HG03457 (cell line): ENCODE measurements around the gene GNAS.
"Not testable (repeated sequence)": the region's sequence is repeated elsewhere in the genome, so short reads cannot be mapped to it uniquely, and the experiment has no call there.

ENCODE experiments used
- ATAC-seq: cut with Tn5 transposase; IDR thresholded peaks from one replicate; pipeline ENCODE4 v1.9.1; 2021; ENCODE audit warnings: moderate number of reproducible peaks; ENCODE audit not compliant: unreplicated experiment

The GNAS gene

GRCh38 chr20:58828136-58828535 is 24.4 kb upstream of the GNAS start:
- no peak for ATAC-seq

- not testable (repeated sequence) for ATAC-seq
Observed at GRCh38 chr20:58828804-58829203, 23.7 kb upstream of the GNAS start.

- ATAC-seq: no peak
Observed at GRCh38 chr20:58829531-58829941, 23.0 kb upstream of the GNAS start.

DNA sequence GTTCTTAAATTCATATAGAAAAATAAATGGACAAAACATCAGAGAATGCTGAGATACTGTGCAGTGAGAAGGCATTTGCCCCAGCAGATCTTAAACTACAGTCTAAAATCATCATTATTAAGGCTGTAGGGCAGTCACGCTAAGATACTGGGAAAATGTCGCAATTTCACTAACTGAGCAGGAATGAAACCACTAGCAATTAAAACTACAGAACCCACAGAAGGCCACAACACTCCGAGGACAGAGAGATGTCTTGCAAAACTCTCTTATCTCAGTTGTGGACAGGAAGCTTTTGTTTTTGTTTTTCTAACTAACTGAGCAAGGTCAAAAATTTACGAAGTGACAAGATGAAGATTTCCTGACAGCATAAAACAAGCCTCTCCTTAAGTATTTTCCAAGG is 20.1 kb upstream of the GNAS start:
- ATAC-seq: no peak

GRCh38 chr20:58833921-58834320 is 18.6 kb upstream of the GNAS start:
- ATAC-seq: no peak

GRCh38 chr20:58835231-58835630 is 17.3 kb upstream of the GNAS start:
- no peak for ATAC-seq

- ATAC-seq: no peak
Observed at GRCh38 chr20:58836616-58837204, 15.8 kb upstream of the GNAS start.

DNA sequence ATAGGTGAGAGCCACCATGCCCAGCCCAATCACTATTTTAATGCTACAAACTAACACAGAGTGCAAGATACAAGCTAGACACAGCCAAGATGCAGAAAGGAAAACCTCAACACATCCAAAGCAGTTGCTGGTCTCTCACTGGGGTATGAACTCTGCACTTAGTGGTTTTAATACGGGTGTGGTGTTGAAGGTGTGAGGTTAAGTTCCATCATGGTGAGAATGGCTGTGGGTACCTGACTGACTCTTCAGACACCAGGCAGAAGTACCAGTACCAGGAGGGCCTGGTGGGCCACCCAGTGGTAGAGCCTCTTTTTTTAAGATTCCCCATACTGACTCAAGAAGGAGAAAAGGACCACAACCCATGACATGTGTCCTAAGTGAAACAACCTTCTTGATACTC is 14.8 kb upstream of the GNAS start:
- no peak for ATAC-seq

- no peak for ATAC-seq
Observed at GRCh38 chr20:58838174-58838573, 14.3 kb upstream of the GNAS start.

- ATAC-seq: no peak
Observed at GRCh38 chr20:58839474-58839874, 13.0 kb upstream of the GNAS start.

DNA sequence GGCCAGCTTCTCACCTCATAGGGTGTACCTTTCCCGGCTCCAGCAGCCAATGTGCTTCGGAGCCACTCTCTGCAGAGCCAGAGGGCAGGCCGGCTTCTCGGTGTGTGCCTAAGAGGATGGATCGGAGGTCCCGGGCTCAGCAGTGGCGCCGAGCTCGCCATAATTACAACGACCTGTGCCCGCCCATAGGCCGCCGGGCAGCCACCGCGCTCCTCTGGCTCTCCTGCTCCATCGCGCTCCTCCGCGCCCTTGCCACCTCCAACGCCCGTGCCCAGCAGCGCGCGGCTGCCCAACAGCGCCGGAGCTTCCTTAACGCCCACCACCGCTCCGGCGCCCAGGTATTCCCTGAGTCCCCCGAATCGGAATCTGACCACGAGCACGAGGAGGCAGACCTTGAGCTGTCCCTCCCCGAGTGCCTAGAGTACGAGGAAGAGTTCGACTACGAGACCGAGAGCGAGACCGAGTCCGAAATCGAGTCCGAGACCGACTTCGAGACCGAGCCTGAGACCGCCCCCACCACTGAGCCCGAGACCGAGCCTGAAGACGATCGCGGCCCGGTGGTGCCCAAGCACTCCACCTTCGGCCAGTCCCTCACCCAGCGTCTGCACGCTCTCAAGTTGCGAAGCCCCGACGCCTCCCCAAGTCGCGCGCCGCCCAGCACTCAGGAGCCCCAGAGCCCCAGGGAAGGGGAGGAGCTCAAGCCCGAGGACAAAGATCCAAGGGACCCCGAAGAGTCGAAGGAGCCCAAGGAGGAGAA is 12.3 kb upstream of the GNAS start:
- no peak for ATAC-seq

GRCh38 chr20:58840816-58841538 is 11.5 kb upstream of the GNAS start:
- ATAC-seq: no peak

- no peak for ATAC-seq
Observed at GRCh38 chr20:58841539-58842264, 10.8 kb upstream of the GNAS start.

DNA sequence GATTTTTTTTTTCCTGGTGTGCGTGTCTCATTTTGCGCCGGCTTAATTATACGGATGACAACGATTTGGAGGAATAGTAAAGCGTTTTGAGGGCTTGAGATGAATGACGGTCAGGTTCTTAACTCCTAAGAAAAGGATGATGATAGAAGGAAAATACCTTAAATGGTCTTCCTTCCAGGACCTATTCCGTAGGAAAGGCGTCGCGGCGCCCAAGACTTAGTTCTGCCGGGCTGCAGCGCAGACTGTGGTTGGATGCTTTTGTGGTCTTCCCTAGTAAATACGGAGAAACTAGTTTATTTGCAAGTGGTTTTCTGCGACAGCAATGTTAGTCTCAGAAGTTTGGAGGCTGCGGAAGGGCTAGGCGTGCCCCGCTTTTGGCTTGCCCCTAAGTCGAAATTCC is 10.2 kb upstream of the GNAS start:
- ATAC-seq: no peak

GRCh38 chr20:58843128-58843556 is 9.4 kb upstream of the GNAS start:
- no peak for ATAC-seq

DNA sequence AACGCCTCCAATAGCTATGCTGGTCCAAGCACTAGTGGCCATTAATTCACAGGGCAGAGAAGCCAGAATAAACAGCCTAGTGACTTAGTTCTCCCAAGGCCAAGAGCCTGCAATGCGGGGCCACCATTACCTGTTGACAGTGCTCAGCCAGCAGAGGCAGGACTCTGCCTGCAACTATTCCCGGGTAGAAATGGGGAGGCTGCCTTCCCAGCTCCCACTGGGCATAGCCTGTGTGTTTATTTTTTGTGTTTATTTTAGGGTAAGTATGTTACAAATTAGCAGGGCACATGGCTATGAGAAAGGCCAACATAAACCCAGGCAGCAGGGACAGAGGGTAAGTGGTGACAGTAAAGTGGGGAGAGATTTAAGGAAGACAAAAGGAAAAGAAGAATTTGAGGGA is 6.8 kb upstream of the GNAS start:
- no peak for ATAC-seq

DNA sequence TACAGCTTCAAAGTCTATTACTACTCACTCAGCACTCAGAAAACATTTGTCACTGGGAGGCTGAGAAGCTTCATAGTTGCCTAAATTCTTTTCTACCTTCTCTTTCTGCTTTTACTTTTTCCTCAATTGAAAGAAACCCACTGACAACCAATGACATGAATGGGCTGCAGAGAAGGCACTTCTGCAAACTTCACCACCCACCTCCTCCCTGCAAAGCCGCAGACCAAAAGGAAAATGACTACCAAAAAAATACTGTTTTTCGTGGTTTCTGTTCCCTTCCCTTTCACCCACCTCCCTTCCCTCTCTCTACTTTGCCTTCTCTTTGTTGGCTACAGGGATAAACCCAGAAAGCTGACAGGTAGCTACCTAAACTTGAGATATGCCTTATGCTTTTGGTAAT is 5.1 kb upstream of the GNAS start:
- ATAC-seq: no peak

- ATAC-seq: peak; percentile 60
Observed at GRCh38 chr20:58850693-58851174, 1.8 kb upstream of the GNAS start, which contains the start of gene GNAS-AS1. TSS of gene GNAS-AS1 (minus strand) at chr20:58850902.

GRCh38 chr20:58851221-58851968 is 1.1 kb upstream of the GNAS start:
- no peak for ATAC-seq

GRCh38 chr20:58851969-58852458 is 502 bp upstream of the GNAS start:
- no peak for ATAC-seq
